Subcutaneous adipose tissue (tissue), 4 donors: ENCODE measurements around the gene CA12. TPM values are rescaled to one million over a fixed set of nuclear protein-coding genes. Genes with fewer than 3 reads are reported as not detected.

ENCODE experiments used
- total RNA-seq, 4 donors: library from RNA; depleted of rRNA; stranded (reverse); fragments of >200 nt; gene quantifications; one replicate each; pipeline ENCODE4 v1.1.0, GENCODE V29; 2016
- TF ChIP-seq, protein P1 (sequence below): fragments of 450-650 bp; IDR thresholded peaks from one replicate; pipeline ENCODE4 v1.5.1; 2016; ENCODE audit warnings: low read depth, mild to moderate bottlenecking, control low read depth, antibody characterized with exemption, moderate library complexity

Gene CA12
- total RNA-seq, 4 donors from 2014 or later: 1.5 to 16.3 (median 3.7) TPM

GRCh38 chr15:63408524-63408923 lies 26.9 kb upstream of the CA12 start:
- TF ChIP-seq, protein P1, sequence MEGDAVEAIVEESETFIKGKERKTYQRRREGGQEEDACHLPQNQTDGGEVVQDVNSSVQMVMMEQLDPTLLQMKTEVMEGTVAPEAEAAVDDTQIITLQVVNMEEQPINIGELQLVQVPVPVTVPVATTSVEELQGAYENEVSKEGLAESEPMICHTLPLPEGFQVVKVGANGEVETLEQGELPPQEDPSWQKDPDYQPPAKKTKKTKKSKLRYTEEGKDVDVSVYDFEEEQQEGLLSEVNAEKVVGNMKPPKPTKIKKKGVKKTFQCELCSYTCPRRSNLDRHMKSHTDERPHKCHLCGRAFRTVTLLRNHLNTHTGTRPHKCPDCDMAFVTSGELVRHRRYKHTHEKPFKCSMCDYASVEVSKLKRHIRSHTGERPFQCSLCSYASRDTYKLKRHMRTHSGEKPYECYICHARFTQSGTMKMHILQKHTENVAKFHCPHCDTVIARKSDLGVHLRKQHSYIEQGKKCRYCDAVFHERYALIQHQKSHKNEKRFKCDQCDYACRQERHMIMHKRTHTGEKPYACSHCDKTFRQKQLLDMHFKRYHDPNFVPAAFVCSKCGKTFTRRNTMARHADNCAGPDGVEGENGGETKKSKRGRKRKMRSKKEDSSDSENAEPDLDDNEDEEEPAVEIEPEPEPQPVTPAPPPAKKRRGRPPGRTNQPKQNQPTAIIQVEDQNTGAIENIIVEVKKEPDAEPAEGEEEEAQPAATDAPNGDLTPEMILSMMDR: no peak

GRCh38 chr15:63407612-63408011 lies 26.0 kb upstream of the CA12 start:
- TF ChIP-seq, protein P1: no peak

- TF ChIP-seq, protein P1: no peak
Measured at GRCh38 chr15:63405683-63406390, 24.2 kb upstream of the CA12 start.

DNA sequence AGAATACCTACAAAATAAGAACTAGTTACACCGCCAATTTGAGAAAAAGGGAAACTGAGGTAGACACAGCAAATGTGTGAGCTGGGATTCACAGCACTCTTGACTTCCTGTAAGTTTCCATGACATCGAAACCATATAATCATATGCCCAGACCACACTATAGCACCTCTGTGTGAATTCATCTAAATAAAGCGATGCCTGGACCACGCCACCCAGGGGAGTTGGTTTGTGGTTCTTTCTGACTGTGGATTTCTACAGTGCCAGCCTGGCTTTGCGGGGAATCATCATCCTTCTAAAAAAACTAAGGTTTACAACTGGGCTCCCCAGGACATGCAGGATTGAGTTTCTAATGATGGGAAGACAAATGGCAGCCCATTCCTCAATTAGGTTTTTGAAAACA lies 23.5 kb upstream of the CA12 start:
- TF ChIP-seq, protein P1: no peak

GRCh38 chr15:63403254-63403945 lies 21.8 kb upstream of the CA12 start:
- TF ChIP-seq, protein P1: no peak

DNA sequence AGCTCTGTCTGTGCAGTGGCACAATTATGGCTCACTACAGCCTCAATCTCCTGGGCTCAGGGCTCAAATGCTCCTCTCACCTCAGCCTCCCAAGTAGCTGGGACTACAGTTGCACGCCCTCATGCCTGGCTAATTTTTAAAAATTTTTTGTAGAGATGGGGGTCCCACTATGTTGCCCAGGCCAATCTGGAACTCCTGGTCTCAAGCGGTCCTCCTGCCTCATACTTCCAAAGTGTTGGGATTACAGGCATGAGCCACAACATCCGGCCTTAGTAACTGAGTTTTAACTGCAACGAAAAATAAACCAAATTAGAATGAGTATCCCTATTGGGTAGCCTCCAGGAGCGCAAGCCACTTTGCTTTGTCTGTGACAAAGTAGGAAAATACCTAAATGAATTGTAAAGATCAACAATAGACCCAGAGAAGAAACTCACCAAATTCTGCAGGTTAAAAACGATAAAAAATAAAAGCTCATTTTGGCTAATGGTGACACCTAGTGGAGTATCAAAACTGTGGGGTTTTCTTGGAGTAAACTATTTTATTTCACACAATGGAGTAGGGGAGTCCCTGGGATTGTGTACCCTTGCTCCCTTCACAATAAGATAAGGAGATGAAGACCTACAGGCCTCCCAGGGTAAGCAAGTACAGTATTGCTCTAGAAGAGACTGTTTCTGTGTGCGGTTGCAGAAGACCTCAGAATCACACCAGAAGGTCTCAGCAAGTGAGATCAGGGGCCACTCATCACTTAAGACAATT lies 21.0 kb upstream of the CA12 start:
- TF ChIP-seq, protein P1: no peak
